GM21786 (cell line): Measurements from ENCODE around the gene CHST7.

Experiments
- ATAC-seq: cut with Tn5 transposase; IDR thresholded peaks from one replicate; pipeline ENCODE4 v1.9.1; 2021; ENCODE audit not compliant: unreplicated experiment

CHST7 gene

DNA sequence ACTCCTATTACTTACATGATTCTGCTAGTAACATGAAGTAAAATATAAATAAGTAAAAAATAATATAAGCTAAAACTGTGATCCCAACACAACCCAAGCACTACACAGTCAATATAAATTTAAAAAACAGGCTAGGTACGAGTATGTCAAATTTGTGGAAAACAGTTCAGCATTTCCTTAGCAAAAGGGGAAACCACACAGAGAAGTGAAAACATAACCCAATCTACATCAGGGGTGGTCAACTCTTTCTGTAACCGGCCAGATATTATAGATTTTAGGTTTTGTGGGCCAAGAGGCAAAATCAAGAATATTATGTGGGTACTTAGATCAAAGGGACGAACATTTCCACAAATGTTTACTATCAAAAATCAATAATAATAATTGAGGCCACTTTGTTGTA, 70.1 kb downstream of the CHST7 start:
- ATAC-seq, result no peak

GRCh38 chrX:46645614-46646013, 72.0 kb downstream of the CHST7 start:
- ATAC-seq, result no peak

DNA sequence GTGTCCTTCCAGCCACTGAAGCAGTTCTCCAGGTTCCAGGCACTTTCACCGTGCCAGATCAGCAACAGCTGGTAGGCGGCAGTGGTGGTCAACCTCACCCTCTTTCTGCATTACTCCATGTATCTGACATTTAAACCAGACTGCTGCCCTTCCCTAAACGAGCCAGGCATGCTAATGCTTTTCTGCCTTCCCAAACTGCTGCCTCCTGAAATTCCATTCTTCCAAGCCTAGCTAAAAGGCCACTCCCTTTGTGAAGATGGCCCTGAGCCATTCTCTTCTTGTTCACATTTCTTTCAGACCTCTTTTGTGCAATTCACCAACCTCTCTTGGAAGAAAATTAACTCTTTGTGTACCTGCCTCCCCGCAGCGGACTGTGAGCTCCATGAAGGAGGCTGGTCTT, 73.7 kb downstream of the CHST7 start:
- no peak for ATAC-seq
